ENCODE measurements around the gene SMIM11. TPM values are rescaled to one million over a fixed set of nuclear protein-coding genes. Genes with fewer than 3 reads are reported as not detected.

The SMIM11 gene
- total RNA-seq, 1 donor from 2014 or later = 4.2 TPM

- peaks cover 7% of the 10 kb centered on the region for H3K27me3 Mint-ChIP-seq (ENCODE audit: unreplicated experiment)
- no peak overlapping the region for H3K4me3 Mint-ChIP-seq (ENCODE audit: unreplicated experiment)
- no peak overlapping the region for H3K27ac Mint-ChIP-seq (ENCODE audit: unreplicated experiment)
- no peaks in the 10 kb centered on the region for H3K36me3 Mint-ChIP-seq (ENCODE audit: unreplicated experiment)
- TF ChIP-seq CTCF (IDR thresholded peaks at IDR 0.05; ENCODE audit: partially characterized antibody, unreplicated experiment) = no peak
- H3K9me3 Mint-ChIP-seq (ENCODE audit: unreplicated experiment) = peaks cover 8% of the 10 kb centered on the region
- H3K4me1 Mint-ChIP-seq (ENCODE audit: low read depth, unreplicated experiment) = peaks cover 5% of the 10 kb centered on the region
- no peak for DNase-seq
Measured at GRCh38 chr21:34340061-34340460, 35.2 kb upstream of the SMIM11 start.

GRCh38 chr21:34342476-34342875, 32.8 kb upstream of the SMIM11 start:
- H3K27me3 Mint-ChIP-seq (ENCODE audit: unreplicated experiment) = peaks cover 7% of the 10 kb centered on the region
- TF ChIP-seq CTCF (IDR thresholded peaks at IDR 0.05; ENCODE audit: partially characterized antibody, unreplicated experiment) = no peak
- DNase-seq = no peak
- H3K27ac Mint-ChIP-seq (ENCODE audit: unreplicated experiment) = no peak overlapping the region
- no peak overlapping the region for H3K4me3 Mint-ChIP-seq (ENCODE audit: unreplicated experiment)
- no peaks in the 10 kb centered on the region for H3K36me3 Mint-ChIP-seq (ENCODE audit: unreplicated experiment)
- peaks cover 5% of the 10 kb centered on the region for H3K4me1 Mint-ChIP-seq (ENCODE audit: low read depth, unreplicated experiment)
- peaks cover 6% of the 10 kb centered on the region for H3K9me3 Mint-ChIP-seq (ENCODE audit: unreplicated experiment)

GRCh38 chr21:34343347-34343746, 32.0 kb upstream of the SMIM11 start:
- DNase-seq = no peak
- H3K27ac Mint-ChIP-seq (ENCODE audit: unreplicated experiment) = no peak overlapping the region
- no peak for TF ChIP-seq CTCF (IDR thresholded peaks at IDR 0.05; ENCODE audit: partially characterized antibody, unreplicated experiment)
- H3K27me3 Mint-ChIP-seq (ENCODE audit: unreplicated experiment) = peaks cover 7% of the 10 kb centered on the region
- H3K9me3 Mint-ChIP-seq (ENCODE audit: unreplicated experiment) = peaks cover 4% of the 10 kb centered on the region
- no peaks in the 10 kb centered on the region for H3K36me3 Mint-ChIP-seq (ENCODE audit: unreplicated experiment)
- no peak overlapping the region for H3K4me3 Mint-ChIP-seq (ENCODE audit: unreplicated experiment)
- peaks cover 5% of the 10 kb centered on the region for H3K4me1 Mint-ChIP-seq (ENCODE audit: low read depth, unreplicated experiment)

GRCh38 chr21:34343838-34344381, 31.4 kb upstream of the SMIM11 start:
- Mint-ChIP-seq H3K27ac (ENCODE audit: unreplicated experiment) (no peak overlapping the region), H3K27me3 (ENCODE audit: unreplicated experiment) (peaks cover 7% of the 10 kb centered on the region), H3K4me3 (ENCODE audit: unreplicated experiment) (no peak overlapping the region), H3K9me3 (ENCODE audit: unreplicated experiment) (peaks cover 4% of the 10 kb centered on the region), H3K4me1 (ENCODE audit: low read depth, unreplicated experiment) (no peaks in the 10 kb centered on the region), H3K36me3 (ENCODE audit: unreplicated experiment) (no peaks in the 10 kb centered on the region)
- no peak for DNase-seq
- TF ChIP-seq CTCF (IDR thresholded peaks at IDR 0.05; ENCODE audit: partially characterized antibody, unreplicated experiment) = no peak

- peaks cover 5% of the 10 kb centered on the region for H3K27me3 Mint-ChIP-seq (ENCODE audit: unreplicated experiment)
Measured at GRCh38 chr21:34344584-34344983, 30.7 kb upstream of the SMIM11 start.

More at GRCh38 chr21:34344584-34344983, 30.7 kb upstream of the SMIM11 start:
- Mint-ChIP-seq H3K36me3 (ENCODE audit: unreplicated experiment) (no peaks in the 10 kb centered on the region), H3K4me3 (ENCODE audit: unreplicated experiment) (no peak overlapping the region), H3K4me1 (ENCODE audit: low read depth, unreplicated experiment) (no peaks in the 10 kb centered on the region), H3K9me3 (ENCODE audit: unreplicated experiment) (peaks cover 4% of the 10 kb centered on the region), H3K27ac (ENCODE audit: unreplicated experiment) (no peak overlapping the region)
- TF ChIP-seq CTCF (IDR thresholded peaks at IDR 0.05; ENCODE audit: partially characterized antibody, unreplicated experiment) = no peak
- DNase-seq = no peak

Measured in glutamatergic neuron (in vitro differentiated cells).